ENCODE measurements around the gene ESF1.
A peak's percentile ranks its signal among the peaks of the same experiment; 100 is the strongest.

ESF1 gene

GRCh38 chr20:13784893-13785715, at the start of gene ESF1, which contains the start of gene NDUFAF5:
Gene ESF1, minus strand, starts transcription at chr20:13784919. Its CDS starts 1,779 bp downstream, at chr20:13783140.
Gene NDUFAF5, plus strand, starts transcription at chr20:13785028. Its CDS starts 41 bp downstream, at chr20:13785069.
- DNase-seq (ENCODE audit: low read depth in 3 of 3) = peak; percentile 81 to 91 (median 86)

- no peak for DNase-seq (ENCODE audit: low read depth in 3 of 3)
Observed at GRCh38 chr20:13831476-13831875, 46.8 kb upstream of the ESF1 start.

GRCh38 chr20:13825465-13825864, 40.7 kb upstream of the ESF1 start:
- no peak for DNase-seq (ENCODE audit: low read depth in 3 of 3)

- no peak for DNase-seq (ENCODE audit: low read depth in 3 of 3)
Observed at GRCh38 chr20:13824459-13824858, 39.7 kb upstream of the ESF1 start.

GRCh38 chr20:13822459-13822858, 37.7 kb upstream of the ESF1 start:
- no peak for DNase-seq (ENCODE audit: low read depth in 3 of 3)

- DNase-seq (ENCODE audit: low read depth in 3 of 3) = no peak
Observed at GRCh38 chr20:13821876-13822275, 37.2 kb upstream of the ESF1 start.

- DNase-seq (ENCODE audit: low read depth in 3 of 3) = no peak
Observed at GRCh38 chr20:13819885-13820645, 35.3 kb upstream of the ESF1 start.

GRCh38 chr20:13817342-13817741, 32.6 kb upstream of the ESF1 start:
- no peak for DNase-seq (ENCODE audit: low read depth in 3 of 3)

GRCh38 chr20:13816757-13817156, 32.0 kb upstream of the ESF1 start:
- no peak for DNase-seq (ENCODE audit: low read depth in 3 of 3)

- no peak for DNase-seq (ENCODE audit: low read depth in 3 of 3)
Observed at GRCh38 chr20:13814672-13815071, 30.0 kb upstream of the ESF1 start.

- DNase-seq (ENCODE audit: low read depth in 3 of 3) = no peak
Observed at GRCh38 chr20:13813910-13814309, 29.2 kb upstream of the ESF1 start.

- DNase-seq (ENCODE audit: low read depth in 3 of 3) = no peak
Observed at GRCh38 chr20:13810446-13810845, 25.7 kb upstream of the ESF1 start.

- no peak for DNase-seq (ENCODE audit: low read depth in 3 of 3)
Observed at GRCh38 chr20:13809855-13810254, 25.1 kb upstream of the ESF1 start.

- no peak for DNase-seq (ENCODE audit: low read depth in 3 of 3)
Observed at GRCh38 chr20:13809373-13809772, 24.7 kb upstream of the ESF1 start.

GRCh38 chr20:13800728-13801134, 16.0 kb upstream of the ESF1 start:
- DNase-seq (ENCODE audit: low read depth in 3 of 3) = no peak

- no peak for DNase-seq (ENCODE audit: low read depth in 3 of 3)
Observed at GRCh38 chr20:13799974-13800373, 15.3 kb upstream of the ESF1 start.

- DNase-seq (ENCODE audit: low read depth in 3 of 3) = no peak
Observed at GRCh38 chr20:13799040-13799439, 14.3 kb upstream of the ESF1 start.

- DNase-seq (ENCODE audit: low read depth in 3 of 3) = no peak
Observed at GRCh38 chr20:13794667-13795066, 9.9 kb upstream of the ESF1 start.

- DNase-seq (ENCODE audit: low read depth in 3 of 3) = no peak
Observed at GRCh38 chr20:13793001-13793400, 8.3 kb upstream of the ESF1 start.

- no peak for DNase-seq (ENCODE audit: low read depth in 3 of 3)
Observed at GRCh38 chr20:13791540-13792459, 7.1 kb upstream of the ESF1 start.

- DNase-seq (ENCODE audit: low read depth in 3 of 3) = no peak
Observed at GRCh38 chr20:13790708-13791107, 6.0 kb upstream of the ESF1 start.
